IPS DF 4.7 (cell line): Measurements from ENCODE around the gene EFNA4.
"Not testable (repeated sequence)": the region's sequence is repeated elsewhere in the genome, so short reads cannot be mapped to it uniquely, and the experiment has no call there.

Experiments used
- DNase-seq: peaks from one replicate; pipeline ENCODE4 v3.0.0-alpha.2; 2013; ENCODE audit warnings: low spot score; ENCODE audit errors: extremely low read depth

EFNA4 gene

DNA sequence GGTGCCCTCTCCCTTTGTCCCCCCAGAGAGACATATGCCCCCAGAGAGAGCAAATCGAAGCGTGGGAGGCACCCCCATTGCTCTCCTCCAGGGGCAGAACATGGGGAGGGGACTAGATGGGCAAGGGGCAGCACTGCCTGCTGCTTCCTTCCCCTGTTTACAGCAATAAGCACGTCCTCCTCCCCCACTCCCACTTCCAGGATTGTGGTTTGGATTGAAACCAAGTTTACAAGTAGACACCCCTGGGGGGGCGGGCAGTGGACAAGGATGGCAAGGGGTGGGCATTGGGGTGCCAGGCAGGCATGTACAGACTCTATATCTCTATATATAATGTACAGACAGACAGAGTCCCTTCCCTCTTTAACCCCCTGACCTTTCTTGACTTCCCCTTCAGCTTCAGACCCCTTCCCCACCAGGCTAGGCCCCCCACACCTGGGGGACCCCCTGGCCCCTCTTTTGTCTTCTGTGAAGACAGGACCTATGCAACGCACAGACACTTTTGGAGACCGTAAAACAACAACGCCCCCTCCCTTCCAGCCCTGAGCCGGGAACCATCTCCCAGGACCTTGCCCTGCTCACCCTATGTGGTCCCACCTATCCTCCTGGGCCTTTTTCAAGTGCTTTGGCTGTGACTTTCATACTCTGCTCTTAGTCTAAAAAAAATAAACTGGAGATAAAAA is 23.5 kb downstream of the EFNA4 start:
- no peak for DNase-seq

DNA sequence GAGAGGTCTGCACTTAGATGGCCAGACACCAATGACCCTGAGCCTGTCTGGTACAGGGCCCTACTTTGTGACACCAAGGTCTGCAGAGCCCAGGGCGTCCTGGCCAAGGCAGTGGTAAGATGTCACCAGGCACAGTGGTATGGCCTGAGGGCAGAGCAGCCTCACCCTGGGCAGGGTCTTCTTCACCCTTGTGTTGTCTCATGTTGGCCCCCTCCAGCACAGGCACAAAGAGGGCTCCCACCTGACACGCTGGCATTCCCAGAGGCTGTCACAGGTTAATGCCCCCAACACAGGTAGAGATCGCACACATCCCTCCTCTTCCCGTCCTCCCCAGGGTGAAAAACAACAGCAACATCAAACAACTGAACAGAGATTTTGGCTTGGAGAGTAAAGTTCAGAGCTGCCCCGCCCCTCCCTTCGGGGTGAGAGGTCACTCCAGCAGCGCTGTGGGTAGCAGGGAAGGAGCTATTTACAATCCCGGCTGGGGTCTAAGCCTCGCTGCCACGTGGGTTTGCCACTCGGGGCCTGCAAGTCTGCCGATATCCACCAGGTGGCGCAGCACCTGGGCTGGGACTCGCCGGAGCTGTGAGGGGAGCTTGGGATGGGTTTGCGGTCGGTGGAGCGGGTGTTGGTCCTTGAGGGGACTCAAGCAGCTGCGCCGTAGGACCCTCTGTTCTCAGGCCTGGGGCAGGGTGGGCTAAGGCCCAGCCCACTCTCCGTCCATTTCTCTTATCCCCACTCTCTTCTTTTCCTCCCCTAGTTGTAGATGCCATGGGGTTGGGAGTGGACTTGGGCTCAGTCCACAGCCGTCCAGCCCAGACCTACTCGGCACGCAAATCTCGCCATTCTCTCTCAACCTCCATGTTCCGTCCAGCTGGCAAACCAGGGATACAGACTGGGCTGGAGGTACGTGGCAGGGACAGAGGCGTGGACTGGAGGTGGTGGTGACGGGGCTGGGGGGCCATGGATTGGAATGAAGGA is 27.8 kb downstream of the EFNA4 start:
- DNase-seq: no peak

GRCh38 chr1:155092131-155092530 is 28.6 kb downstream of the EFNA4 start:
- no peak for DNase-seq

GRCh38 chr1:155092641-155093040 is 29.1 kb downstream of the EFNA4 start:
- no peak for DNase-seq

- no peak for DNase-seq
These were observed 30.5 kb downstream of the EFNA4 start for GRCh38 chr1:155093911-155094621.

DNA sequence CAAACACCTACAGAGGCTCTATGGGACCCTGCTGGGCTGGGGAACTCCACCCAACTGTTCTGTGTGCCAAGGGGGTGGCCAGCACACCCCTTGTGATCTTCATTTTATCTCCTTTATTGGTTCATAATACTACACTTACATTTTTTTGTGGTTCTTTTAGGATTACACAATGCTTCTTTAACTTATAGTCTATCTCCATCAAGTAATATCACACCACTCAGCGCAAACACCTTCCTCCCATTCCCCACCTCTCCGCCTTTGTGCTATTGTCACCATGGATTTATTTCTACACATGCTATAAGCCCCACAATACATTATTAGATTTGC is 31.0 kb downstream of the EFNA4 start:
- no peak for DNase-seq

- no peak for DNase-seq
These were observed 35.8 kb downstream of the EFNA4 start for GRCh38 chr1:155099331-155099730.

DNA sequence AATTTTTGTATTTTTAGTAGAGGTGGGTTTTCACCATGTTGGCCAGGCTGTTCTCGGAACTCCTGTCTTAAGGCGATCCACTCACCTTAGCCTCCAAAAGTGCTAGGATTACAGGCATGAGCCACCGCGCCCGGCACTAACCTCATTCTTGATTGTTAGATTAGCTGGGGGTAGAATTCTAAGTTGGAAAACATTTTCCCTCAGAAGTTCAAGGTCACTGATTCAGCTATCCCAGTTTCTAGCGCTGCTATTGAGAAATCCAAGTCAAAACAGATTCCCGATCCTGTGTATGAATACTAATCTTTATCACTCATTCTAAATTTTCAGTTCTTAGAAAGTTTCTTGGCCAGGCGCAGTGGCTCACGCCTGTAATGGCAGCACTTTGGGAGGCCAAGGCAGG is 39.8 kb downstream of the EFNA4 start:
- no peak for DNase-seq

- no peak for DNase-seq
These were observed 41.3 kb downstream of the EFNA4 start for GRCh38 chr1:155104605-155105534.

DNA sequence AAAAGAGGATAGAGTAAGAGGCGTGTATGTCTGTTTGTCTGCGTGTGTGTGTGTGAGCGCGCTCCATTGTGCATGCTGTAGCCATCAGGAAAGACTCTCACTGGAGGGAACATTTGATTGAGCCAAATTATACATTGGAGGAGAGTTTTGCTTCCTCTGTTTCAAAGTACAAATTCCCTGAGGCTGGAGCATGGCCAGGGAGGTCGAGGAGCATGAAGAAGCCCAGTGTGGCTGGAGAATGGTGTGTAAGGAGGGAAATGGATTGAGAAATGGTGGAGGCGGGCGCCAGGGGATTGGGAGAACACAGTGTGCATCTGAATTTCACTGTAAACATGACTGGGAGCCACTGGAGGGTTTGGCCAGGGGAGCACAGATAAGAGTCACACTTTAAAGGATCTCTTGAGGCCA is 42.1 kb downstream of the EFNA4 start:
- DNase-seq: no peak

GRCh38 chr1:155106862-155107261 is 43.3 kb downstream of the EFNA4 start:
- DNase-seq: no peak

DNA sequence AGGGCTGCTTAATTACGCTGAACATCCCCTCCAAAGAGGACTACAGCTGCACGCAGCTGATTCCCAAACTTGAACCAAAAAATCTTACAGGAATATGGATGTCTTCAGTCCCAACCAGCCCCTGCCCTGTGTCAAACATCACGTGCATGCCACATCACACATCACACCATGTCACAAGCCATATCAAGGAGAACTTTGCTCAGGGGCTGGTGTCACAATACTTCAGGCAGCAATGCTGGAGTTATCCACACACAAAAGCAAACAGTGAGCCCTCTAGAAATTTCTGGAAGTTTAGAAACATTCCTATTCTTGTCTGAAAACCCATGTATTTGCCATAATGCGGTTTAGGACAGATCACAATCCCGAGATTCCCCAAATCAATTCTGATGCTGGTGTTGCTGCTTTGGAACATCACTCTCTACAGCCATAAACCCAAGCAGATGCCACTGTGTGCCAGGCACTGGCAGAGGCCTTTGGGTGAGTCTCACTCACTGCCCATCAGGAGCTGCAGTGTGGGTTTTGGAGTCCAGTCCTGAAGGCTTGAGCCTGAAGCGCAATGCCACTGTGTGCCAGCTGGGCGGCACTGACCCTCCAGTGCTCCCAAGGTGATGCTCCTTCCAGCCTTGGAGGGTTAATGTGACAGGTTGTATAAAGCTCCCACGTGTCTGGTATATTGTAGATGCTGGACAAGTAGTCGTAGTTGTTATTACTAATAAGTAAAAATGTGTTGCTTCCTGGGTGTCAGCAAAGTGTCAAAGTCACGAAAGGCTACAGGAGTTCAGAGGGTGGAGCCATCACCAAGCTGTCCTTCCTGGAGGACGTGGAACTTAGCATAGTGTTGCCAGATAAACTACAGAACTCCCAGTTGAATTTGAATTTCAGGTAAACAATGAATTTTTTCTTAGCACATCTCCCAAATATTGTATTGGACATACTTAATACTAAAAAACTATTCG is 44.0 kb downstream of the EFNA4 start:
- DNase-seq: no peak

- no peak for DNase-seq
These were observed 44.8 kb downstream of the EFNA4 start for GRCh38 chr1:155108296-155108695.

GRCh38 chr1:155110381-155110780 is 46.8 kb downstream of the EFNA4 start:
- no peak for DNase-seq

DNA sequence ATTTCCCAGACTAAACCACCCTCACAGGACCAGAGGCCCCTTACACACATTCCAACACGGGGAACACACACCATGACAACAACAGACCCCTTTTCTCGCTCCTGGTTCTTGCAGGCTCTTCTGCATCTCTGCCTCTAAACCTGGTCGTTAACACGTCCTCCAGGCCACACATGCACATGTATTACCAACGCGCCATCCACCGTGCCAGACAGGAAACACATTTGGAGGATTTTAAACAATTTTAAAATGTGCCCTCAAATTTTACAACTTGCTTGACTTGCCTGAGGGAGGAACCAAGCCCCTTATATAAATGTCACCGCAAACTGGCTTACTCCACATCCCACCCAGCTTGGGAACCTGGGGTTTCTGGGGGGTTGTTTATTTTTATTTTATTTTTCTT is 47.3 kb downstream of the EFNA4 start:
- no peak for DNase-seq

- DNase-seq: no peak
These were observed 50.0 kb downstream of the EFNA4 start for GRCh38 chr1:155113450-155113980.

DNA sequence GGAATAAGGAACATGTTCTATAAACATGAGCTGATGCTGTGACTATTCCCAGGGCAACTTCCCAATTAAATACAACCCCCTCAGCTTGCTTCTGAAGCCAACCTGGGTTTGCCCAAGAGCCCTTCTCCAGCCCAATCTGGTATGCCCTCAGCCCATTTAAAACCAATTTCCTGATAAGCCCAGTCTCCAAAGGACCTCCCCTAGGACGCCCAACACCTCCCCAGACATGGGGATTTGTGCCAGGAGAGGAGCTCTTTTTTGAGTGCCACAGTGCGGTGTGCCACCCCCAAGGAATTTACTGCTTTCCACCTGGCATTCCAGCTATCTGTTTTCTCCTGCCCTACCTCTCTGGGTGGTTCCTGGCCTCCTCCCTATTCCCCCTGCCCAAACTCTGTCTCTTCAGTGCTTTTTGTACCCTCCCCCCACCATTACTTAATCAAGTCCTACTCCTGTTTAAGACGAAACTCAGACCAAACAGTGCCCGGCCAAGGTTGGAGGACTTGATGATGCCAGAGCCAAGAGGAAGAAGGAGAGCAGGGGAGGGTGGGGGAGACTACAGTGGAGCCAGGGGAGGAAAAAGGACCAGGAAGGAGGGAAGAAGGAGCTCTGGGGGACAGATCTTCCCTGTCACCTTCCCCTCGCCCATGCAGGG is 52.7 kb downstream of the EFNA4 start:
- no peak for DNase-seq

DNA sequence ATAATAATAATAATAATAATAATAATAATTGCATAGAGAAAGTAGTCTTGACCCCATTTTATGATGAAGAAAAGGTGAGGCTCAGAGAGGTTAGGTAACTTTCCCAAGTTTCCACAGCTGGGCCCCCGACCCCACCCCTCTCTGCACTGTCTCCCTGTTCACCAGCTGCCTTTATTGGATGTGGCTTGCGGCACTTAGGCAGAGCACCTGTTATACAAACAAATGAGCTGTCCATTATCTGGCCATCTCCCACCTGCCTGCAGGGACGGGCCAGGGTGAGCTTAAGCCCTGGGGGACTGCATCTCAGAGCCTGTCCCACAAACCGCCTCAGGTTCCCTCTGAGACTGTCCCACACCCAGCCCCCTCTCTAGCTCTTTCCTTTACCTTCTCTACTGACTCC is 54.1 kb downstream of the EFNA4 start:
- DNase-seq: no peak

DNA sequence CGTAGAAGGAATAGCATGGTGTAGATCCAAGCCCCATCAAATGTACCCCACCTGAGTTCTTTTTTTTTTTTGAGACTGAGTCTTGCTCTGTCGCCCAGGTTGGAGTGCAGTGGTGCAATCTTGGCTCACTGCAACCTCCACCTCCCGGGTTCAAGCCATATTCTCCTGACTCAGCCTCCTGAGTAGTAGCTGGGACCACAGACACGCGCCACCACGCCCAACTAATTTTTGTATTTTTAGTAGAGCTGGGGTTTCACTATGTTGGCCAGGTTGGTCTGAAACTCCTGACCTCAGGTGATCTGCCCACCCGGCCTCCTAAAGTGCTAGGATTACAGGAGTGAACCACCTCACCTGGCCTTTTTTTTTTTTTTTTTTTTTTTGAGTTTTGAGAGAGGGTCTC is 54.5 kb downstream of the EFNA4 start:
- DNase-seq: not testable (repeated sequence)
